T-helper 2 cell treated with Interferon-gamma antibody and Interleukin-4, amounts not matched to agents 5 μg/mL and 100 μg/mL, for 36 hours (primary cell): ENCODE measurements around the gene LBHD2.

ENCODE experiments used
- DNase-seq: peaks from one replicate; pipeline ENCODE4 v3.0.0; 2021; ENCODE audit warnings: low spot score
- H3K27ac Mint-ChIP-seq: one replicate; pipeline ENCODE4 v1.8.0; 2021; ENCODE audit warnings: mild to moderate bottlenecking, mixed read lengths
- H3K27me3 Mint-ChIP-seq: one replicate; pipeline ENCODE4 v1.8.0; 2021; ENCODE audit warnings: low read depth, mixed read lengths
- H3K36me3 Mint-ChIP-seq: one replicate; pipeline ENCODE4 v1.8.0; 2021; ENCODE audit warnings: low read depth, mixed read lengths
- H3K4me1 Mint-ChIP-seq: one replicate; pipeline ENCODE4 v1.8.0; 2021; ENCODE audit warnings: low read depth, mixed read lengths
- H3K4me3 Mint-ChIP-seq: one replicate; pipeline ENCODE4 v1.8.0; 2022; ENCODE audit warnings: mild to moderate bottlenecking, moderate library complexity, mixed read lengths
- H3K9me3 Mint-ChIP-seq: one replicate; pipeline ENCODE4 v1.8.0; 2021; ENCODE audit warnings: mixed read lengths

LBHD2 gene

DNA sequence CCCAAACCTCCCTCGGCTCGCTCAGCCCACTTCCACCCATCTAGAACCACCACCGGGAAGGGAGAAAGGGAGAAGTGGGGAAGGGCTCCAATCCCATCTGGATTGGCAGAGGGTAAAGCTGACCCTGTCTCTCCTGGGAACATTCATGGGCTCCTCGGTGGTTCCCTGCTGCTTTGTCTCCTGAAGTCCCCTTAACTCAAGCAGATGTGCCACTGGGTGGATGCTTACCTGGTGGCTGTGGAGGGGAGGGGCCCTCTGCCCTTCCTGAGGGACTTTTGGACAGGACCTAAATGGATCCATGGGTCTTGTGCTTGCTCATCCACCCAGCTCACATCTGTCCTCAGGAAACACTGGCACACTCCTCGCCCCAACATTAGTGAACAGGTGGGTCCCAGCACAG, 24.5 kb upstream of the LBHD2 start:
- Mint-ChIP-seq H3K27ac (no peak overlapping the region), H3K4me3 (no peak overlapping the region), H3K4me1 (no peaks in the 10 kb centered on the region), H3K27me3 (peaks cover 57% of the 10 kb centered on the region), H3K9me3 (no peaks in the 10 kb centered on the region), H3K36me3 (no peaks in the 10 kb centered on the region)
- DNase-seq, result no peak

DNA sequence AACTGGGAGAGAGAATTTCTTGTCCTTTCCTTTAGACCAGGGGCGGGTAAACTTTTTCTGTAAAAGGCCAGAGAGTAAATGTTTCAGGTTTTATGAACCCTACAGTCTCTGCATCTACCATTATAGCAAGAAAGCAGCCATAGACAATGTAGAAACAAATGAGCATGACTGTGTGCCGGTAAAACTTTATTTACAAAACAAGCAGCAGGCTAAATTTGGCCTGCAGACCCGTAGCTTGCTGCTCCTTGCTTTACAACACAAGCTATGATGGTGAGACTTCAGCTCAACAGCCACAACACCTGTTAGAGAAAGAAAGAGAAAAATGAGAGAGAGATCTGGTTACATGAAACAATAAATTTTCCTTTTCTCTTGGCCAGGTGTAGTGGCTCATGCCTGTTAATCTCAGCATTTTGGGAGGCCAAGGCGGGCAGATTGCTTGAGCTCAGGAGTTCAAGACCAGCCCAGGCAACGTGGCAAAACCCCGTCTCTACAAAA, 22.5 kb upstream of the LBHD2 start:
- no peak overlapping the region for H3K4me3 Mint-ChIP-seq
- H3K27ac Mint-ChIP-seq, result no peak overlapping the region

DNA sequence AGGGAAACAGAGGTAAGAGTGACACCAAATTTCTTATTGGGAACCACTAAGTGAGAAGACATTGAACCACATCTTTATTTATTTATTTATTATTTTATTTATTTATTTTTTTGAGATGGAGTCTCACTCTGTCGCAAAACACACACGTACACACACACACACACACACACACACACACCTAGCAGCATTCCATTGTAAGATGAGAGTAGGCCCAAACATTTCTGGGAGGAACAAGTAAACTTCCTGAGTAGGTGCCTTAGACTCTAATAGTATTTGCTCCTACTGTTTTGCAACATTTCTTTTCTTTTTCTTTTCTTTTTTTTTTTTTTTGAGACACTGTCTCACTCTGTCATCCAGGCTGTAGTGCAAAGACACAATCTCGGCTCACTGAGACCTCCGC, 19.6 kb upstream of the LBHD2 start:
- H3K27ac Mint-ChIP-seq, result no peak overlapping the region
- H3K27me3 Mint-ChIP-seq, result peaks cover 22% of the 10 kb centered on the region
- H3K9me3 Mint-ChIP-seq, result no peaks in the 10 kb centered on the region
- H3K4me1 Mint-ChIP-seq, result no peaks in the 10 kb centered on the region
- DNase-seq, result no peak
- H3K36me3 Mint-ChIP-seq, result no peaks in the 10 kb centered on the region
- H3K4me3 Mint-ChIP-seq, result no peak overlapping the region

More for the DNA sequence above, 22.5 kb upstream of the LBHD2 start:
- no peak for DNase-seq
- Mint-ChIP-seq H3K9me3 (no peaks in the 10 kb centered on the region), H3K27me3 (peaks cover 39% of the 10 kb centered on the region), H3K36me3 (no peaks in the 10 kb centered on the region), H3K4me1 (no peaks in the 10 kb centered on the region)

DNA sequence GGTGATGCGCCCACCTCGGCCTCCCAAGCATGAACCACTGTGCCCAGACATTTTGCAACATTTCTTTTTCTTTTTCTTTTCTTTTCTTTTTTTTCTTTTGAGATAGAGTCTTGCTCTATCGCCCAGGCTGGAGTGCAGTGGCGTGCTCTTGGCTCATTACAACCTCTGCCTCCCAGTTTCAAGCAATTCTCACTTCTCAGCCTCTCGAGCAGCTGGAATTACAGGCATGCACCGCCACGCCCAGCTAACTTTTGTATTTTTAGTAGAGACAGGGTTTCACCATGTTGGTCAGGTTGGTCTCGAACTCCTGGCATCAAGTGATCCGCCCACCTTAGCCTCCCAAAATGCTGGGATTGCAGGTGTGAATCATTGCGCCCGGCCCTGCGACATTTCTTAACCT, 19.0 kb upstream of the LBHD2 start:
- H3K36me3 Mint-ChIP-seq, result no peaks in the 10 kb centered on the region
- DNase-seq, result no peak
- H3K4me3 Mint-ChIP-seq, result no peak overlapping the region
- no peaks in the 10 kb centered on the region for H3K9me3 Mint-ChIP-seq
- H3K27ac Mint-ChIP-seq, result no peak overlapping the region
- no peaks in the 10 kb centered on the region for H3K4me1 Mint-ChIP-seq
- H3K27me3 Mint-ChIP-seq, result peaks cover 17% of the 10 kb centered on the region

DNA sequence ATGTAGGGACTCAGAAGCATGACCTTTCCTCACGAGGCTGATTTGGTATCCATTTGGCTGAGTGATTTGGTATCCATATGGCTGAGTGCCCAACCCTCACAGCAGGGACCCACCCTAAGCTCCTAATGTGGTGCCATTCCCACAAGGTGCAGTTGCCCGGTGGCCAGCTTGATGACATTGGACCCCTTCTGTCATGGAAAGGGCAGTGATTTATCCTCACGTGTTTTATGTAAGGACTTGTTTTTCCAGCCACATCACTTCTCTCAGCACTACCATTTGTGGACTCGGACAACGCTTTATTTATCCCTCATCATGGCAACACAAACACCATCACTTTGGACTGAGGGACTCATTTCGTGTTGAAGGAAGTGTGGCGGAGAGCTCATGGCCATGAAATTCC, 18.1 kb upstream of the LBHD2 start:
- DNase-seq, result no peak
- H3K36me3 Mint-ChIP-seq, result no peaks in the 10 kb centered on the region
- no peaks in the 10 kb centered on the region for H3K9me3 Mint-ChIP-seq
- no peak overlapping the region for H3K4me3 Mint-ChIP-seq
- H3K4me1 Mint-ChIP-seq, result no peaks in the 10 kb centered on the region
- no peak overlapping the region for H3K27ac Mint-ChIP-seq
- H3K27me3 Mint-ChIP-seq, result peaks cover 13% of the 10 kb centered on the region

DNA sequence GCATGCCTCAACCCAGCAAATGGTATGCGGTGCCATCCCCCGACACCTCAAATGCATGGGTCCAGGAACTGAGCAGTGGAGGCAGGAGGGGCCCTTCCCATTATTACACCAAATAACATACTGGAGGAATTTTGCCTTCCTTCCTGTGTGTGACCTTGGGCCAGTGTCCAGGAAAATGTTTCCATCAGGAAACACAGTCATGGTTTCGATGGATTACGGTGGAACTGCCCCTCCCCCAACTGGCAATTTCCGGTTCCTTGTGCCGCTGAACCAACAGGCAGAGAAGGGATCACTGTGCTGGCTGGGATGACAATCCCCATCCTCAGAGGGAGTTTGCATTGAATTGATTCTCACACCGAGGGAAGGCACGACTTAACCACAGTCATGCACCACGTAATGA, 17.6 kb upstream of the LBHD2 start:
- no peak overlapping the region for H3K27ac Mint-ChIP-seq
- no peak for DNase-seq
- no peaks in the 10 kb centered on the region for H3K9me3 Mint-ChIP-seq
- no peaks in the 10 kb centered on the region for H3K36me3 Mint-ChIP-seq
- H3K27me3 Mint-ChIP-seq, result peaks cover 13% of the 10 kb centered on the region
- H3K4me3 Mint-ChIP-seq, result no peak overlapping the region
- no peaks in the 10 kb centered on the region for H3K4me1 Mint-ChIP-seq

DNA sequence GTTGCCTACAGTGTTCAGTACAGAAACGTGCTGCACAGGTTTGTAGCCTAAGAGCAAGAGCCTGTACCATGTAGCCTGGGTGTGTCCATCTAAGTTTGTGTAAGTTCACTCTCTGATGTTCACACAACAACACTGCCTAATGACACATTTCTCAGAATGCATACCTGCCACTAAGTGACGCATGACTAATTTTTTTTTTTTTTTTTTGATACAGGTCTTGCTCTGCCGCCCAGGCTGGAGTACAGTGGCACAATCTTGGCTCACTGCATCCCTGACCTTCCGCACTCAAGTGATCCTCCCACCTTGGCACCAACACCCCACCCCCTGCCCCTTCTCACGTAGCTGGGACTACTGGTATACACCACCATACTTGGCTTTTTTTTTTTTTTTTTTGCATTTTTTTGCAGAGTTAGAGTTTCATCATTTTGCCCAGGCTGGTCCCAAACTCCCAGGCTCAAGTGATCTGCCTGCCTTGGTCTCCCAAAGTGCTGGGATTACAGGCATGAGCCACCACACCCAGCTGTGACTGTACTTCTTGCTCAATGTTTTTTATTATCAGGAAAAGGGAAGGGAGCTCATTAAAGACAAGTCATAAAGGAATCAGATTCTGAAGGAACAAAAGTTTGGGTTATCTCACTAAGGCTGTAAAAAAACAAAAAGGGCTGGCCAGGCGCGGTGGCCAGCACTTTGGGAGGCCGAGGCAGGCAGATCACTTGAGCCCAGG, 16.6 kb upstream of the LBHD2 start:
- DNase-seq, result no peak
- no peaks in the 10 kb centered on the region for H3K36me3 Mint-ChIP-seq
- peaks cover 3% of the 10 kb centered on the region for H3K27me3 Mint-ChIP-seq
- no peak overlapping the region for H3K4me3 Mint-ChIP-seq
- H3K9me3 Mint-ChIP-seq, result no peaks in the 10 kb centered on the region
- no peak overlapping the region for H3K27ac Mint-ChIP-seq
- H3K4me1 Mint-ChIP-seq, result no peaks in the 10 kb centered on the region

DNA sequence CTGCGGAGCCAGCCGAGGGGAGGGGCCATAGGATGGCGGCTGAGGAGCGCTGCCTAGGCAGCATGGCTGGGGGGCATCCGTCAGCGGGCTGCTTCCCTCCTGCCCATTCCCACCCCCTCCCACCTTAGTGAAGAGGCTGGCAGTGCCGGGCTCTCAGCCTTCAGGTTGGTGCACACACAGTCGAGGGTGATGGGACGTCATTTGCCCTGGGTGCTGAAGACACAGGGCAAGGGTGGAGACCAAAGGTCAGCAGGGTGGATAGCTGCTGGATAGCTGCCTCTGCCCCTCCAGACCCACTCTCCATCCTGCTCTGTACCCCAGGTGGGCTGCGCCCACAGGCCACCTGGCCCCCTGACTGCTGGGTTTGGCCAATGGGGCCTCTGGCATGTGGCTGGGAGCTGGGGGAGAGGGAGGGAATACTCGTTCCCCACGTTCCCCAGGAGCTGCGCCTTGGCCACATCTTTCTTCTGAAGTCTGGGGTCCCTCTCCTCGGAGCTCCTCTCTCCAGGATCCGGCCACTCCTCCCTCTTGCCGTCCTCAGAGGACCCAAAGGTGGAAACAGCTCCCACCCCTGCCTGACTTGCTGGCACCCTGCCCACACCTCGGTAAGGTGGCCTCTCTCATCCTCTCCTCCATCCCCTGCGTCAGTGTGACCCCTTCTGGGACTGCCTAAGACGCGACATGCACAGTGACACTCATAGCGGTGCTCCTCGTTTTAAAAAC, 15.5 kb upstream of the LBHD2 start:
- Mint-ChIP-seq H3K9me3 (no peaks in the 10 kb centered on the region), H3K4me3 (no peak overlapping the region), H3K27me3 (peaks cover 3% of the 10 kb centered on the region), H3K4me1 (no peaks in the 10 kb centered on the region), H3K36me3 (no peaks in the 10 kb centered on the region), H3K27ac (no peak overlapping the region)
- no peak for DNase-seq

DNA sequence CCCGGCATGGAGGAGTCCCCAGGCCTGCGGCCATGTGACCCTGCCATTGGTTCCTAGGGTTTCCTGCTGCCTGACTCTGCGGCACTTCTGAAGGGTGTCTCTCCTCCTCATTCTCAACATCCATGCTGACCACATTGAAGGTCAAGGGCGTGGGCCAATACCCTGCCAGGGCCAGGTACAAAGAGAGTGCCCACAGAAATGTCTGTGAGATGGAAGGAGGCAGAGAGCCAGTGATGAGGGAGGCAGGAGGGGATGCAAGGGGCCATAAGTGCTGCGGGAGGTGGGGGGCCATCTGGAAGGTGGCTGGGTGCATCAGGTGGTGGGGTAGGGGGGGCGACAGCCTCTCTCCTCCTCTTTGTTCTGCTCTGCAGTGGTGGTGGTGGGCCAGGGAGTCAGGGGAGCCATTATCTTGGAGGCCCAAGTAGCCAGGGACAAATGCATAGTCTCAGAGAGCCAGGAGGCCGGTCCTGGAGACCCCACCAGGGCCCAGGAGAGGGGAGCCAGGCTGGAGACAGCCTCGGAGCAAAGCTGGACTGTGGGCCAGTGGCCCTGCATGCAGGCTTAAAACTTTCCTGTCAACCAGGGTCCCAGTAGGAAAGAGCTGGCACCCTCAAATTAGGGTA, 13.6 kb upstream of the LBHD2 start:
- H3K36me3 Mint-ChIP-seq, result no peaks in the 10 kb centered on the region
- no peak for DNase-seq
- peaks cover 5% of the 10 kb centered on the region for H3K27me3 Mint-ChIP-seq
- no peak overlapping the region for H3K4me3 Mint-ChIP-seq
- H3K27ac Mint-ChIP-seq, result no peak overlapping the region
- no peaks in the 10 kb centered on the region for H3K9me3 Mint-ChIP-seq
- no peaks in the 10 kb centered on the region for H3K4me1 Mint-ChIP-seq

DNA sequence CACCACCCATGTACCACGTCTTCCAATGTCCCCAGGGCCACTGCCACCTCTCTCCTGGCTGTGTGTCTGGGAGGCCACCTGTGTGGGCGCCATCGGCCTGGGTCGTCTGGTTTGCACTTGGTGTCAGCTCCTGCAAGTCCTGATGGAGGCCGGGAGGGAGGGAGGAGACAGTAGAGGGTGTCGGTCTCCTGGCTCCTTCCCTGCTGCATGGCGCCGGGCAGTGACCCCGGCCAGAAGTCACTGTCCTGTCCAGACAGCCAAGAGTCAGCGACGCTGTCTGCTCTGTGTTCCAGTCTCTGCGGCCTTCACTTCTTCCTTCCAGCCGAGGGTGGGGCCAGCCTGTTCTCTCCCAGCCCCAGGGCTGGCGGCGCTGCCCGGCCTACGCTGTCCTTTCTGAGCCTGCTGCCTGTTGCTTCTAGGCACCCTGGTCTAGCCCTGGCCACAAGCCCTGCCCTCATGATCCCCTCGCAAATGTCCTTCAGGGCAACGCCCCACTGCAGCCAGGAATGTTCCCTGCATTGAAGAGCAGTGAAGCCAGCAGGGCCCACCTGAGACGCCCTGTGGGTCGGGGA, 13.0 kb upstream of the LBHD2 start:
- Mint-ChIP-seq H3K4me3 (no peak overlapping the region), H3K9me3 (no peaks in the 10 kb centered on the region), H3K36me3 (no peaks in the 10 kb centered on the region), H3K4me1 (no peaks in the 10 kb centered on the region), H3K27me3 (peaks cover 5% of the 10 kb centered on the region), H3K27ac (no peak overlapping the region)
- no peak for DNase-seq

DNA sequence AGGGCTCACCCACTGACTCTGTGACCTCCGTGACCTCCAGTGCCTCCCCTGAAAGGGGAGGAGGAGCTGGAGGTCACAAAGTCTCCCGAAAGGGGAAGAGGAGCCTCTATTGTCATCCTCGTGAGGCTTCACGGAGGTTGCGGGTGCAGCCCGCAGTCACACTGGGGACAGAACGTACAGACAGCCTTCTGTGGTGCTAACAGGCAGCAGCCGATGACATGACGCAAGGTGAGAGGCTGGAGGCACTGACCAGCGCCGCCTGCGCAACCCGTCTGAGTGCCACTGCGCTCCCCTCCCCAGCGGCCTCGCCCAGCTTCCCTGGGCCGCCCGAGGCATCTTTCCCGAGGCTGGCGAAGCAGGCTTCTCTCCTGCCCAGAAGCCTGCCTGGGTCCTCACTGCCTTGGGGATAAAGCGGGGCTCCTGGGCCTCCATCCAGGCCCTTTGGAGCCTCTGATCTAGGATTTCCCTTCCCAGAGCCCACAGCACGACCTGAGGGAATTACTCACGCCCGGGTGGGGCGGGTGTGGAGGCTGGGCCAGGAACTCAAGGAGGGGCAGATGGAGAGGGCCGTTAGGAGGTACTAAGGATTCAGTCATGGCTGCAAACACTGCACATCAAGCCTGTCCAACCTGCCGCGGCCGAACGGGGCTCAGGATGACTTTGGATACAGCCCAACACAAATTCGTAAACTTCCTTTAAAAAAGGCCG, 12.3 kb upstream of the LBHD2 start:
- DNase-seq, result no peak
- Mint-ChIP-seq H3K27ac (no peak overlapping the region), H3K4me1 (no peaks in the 10 kb centered on the region), H3K27me3 (peaks cover 5% of the 10 kb centered on the region), H3K9me3 (no peaks in the 10 kb centered on the region), H3K4me3 (no peak overlapping the region), H3K36me3 (no peaks in the 10 kb centered on the region)

DNA sequence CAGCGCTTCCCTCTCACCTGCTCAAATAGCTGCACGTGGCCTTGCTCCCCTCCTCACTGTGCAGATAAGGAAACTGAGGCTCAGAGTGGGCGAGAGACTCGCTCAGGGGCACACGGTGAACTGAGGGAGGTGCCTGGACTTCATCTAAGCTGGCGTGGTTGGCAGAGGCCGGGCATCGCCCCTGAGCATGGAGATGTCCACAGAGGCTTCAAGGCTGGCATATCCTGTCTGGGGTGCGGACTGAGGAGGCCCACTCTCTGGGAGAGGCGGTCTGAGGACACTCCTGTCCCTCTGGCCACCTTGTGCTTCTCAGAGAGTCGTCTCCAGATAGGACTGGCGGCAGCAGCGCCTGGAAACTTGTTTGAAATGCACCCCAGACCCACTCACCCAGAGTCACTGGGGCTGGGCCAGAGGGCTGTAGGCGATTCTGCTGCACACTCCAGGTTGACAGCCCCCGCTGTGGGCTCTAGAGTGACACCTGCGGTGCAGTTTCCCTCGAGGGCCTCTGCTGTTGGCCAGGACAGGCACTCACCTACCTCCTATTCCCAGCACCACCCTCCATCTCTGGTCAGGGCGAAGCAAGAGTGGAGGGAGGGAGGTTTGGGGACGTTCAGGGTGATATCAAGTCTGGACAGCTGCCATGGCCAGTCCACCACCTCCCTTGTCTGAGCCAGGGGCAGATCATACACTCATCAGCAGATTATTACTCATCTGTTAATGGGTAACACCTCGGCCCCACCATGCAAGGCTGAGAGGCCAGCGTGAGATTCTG, 11.2 kb upstream of the LBHD2 start:
- H3K27ac Mint-ChIP-seq, result no peak overlapping the region
- no peaks in the 10 kb centered on the region for H3K36me3 Mint-ChIP-seq
- H3K9me3 Mint-ChIP-seq, result no peaks in the 10 kb centered on the region
- no peak for DNase-seq
- H3K27me3 Mint-ChIP-seq, result peaks cover 5% of the 10 kb centered on the region
- no peaks in the 10 kb centered on the region for H3K4me1 Mint-ChIP-seq
- no peak overlapping the region for H3K4me3 Mint-ChIP-seq

DNA sequence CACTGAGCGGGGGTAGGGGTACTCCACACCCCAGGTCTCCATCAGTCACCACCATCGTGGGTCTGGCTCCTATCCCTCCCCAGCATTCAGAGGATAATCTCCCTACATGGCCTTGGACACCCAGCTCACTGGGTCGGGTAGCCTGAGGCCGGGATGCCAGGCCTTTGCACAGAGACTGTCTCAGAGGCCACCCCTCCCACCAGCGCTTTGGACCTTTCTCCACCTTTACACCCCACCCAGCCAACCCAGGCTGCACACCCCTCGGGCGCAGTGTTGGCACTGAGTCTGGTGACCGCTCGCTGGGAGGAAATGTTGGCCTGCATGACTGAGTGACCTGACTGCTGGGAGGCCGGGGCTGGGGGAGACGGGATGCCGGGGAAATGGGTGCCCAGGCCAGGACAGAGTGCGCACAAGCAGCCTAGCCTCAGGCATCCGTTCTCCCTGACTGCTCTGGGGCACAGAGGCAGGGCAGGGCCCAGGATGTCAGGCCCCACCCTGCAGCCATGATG, 10.6 kb upstream of the LBHD2 start:
- Mint-ChIP-seq H3K4me3 (no peak overlapping the region), H3K27me3 (peaks cover 7% of the 10 kb centered on the region), H3K27ac (no peak overlapping the region), H3K36me3 (no peaks in the 10 kb centered on the region), H3K9me3 (no peaks in the 10 kb centered on the region), H3K4me1 (no peaks in the 10 kb centered on the region)
- no peak for DNase-seq
